GM19324 (cell line): ENCODE data around the gene NR2C2.
"Not testable (repeated sequence)": the region's sequence is repeated elsewhere in the genome, so short reads cannot be mapped to it uniquely, and the experiment has no call there.

Source experiments
- ATAC-seq: cut with Tn5 transposase; IDR thresholded peaks from one replicate; pipeline ENCODE4 v1.9.1; 2021; ENCODE audit warnings: mild to moderate bottlenecking, moderate library complexity; ENCODE audit not compliant: unreplicated experiment, low FRiP score

NR2C2 gene

GRCh38 chr3:14947100-14947885, at the start of gene NR2C2:
TSS of gene NR2C2 (plus strand) at chr3:14947583. CDS start at chr3:15003915, 56,332 bp downstream.
- ATAC-seq: peak; percentile 60

DNA sequence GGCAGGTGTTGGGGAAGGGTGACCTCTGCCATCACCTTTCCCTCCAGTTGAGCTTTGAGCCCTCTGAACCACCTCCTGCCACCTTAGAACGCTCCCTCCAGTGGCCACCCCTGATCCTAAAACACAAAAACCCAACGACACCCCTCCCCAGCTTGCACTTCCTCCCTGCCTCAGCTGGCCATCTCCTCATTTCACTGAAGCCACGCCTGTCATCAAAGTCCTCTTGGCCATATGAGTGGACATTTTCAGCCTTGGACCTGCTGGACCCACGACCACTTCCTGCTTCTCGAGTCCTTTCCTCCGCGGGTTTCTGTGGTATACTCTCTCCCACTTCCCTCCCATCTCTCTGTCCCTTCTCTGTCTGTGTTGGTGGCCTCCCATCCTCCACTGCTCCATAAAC, 48.5 kb upstream of the NR2C2 start:
- no peak for ATAC-seq

DNA sequence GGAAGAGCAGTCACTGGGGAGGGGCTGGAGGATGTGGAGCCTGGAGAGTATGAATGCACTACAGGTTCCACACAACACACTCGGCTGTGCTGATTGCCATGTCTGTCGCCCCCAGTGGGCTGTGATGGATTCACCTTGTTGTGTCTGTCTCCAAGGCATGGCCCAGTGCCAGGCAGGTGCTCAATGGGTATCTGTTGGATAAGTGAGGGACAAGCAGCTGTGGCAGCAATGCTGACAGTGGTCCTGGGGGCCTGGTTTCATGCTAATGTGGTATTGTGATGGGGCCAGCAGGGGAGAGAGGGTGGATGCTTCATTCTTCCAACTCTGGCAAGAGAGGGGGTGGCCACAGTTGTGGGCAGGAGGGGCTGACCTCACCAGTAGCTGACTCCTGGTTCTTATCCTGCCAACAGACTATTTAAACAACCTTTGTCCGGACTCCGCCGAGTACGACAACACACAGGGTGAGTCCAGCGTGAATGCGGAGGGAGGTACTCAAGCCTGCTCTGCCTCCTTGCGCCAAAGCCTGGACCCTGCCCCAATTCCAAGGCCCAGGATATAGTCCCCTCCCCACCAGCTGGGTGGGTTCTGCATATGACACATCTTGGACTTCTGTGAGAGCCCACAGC, 47.3 kb upstream of the NR2C2 start:
- ATAC-seq: no peak

DNA sequence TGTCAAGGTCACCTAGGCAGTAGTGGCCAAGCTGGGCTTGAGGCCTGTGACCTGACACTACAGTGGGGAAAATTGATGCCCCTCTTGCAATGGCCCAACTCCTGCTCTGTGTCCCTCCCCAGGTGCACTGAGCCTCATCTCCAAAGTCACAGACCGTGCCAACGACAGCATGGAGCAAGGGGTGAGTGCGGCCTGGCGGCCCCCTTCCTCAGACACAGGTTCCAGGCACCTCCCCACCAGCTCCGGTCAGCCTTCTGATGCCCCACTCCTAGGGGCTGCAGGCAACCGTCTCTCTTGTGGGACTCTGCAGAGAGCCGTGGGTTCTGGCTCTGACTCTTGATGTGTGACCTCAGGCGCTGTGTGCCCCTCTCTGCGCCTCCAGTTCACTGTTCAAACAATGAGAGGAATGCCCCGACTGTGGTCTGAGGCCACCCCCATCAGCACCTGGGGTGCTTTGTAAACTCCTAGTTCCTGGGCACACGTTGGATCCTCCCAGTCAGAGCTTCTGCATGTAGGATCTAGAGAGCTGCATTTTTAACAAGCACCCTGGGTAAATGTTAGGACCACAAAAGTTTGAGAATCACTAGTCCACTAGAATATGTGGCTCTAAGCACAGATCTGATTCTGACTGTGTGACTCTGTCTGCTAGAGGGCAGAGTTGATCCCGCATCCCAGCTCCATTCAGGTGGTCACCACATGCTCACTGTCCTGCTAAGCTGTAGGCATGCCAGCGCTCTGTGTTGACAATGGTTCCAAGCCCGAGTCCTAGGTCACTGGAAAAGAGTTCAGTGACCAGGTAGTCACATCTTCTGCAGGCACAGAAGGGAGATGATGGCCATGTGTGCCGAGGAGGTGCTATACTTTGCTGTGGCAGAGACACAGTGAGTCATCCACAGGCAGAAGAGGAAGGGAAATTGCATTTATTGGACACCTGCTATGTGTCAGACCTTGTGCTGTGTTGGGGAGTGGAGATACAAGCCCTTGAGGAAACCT, 46.2 kb upstream of the NR2C2 start:
- ATAC-seq: no peak

- ATAC-seq: no peak
Measured at GRCh38 chr3:14902719-14903118, 44.7 kb upstream of the NR2C2 start.

DNA sequence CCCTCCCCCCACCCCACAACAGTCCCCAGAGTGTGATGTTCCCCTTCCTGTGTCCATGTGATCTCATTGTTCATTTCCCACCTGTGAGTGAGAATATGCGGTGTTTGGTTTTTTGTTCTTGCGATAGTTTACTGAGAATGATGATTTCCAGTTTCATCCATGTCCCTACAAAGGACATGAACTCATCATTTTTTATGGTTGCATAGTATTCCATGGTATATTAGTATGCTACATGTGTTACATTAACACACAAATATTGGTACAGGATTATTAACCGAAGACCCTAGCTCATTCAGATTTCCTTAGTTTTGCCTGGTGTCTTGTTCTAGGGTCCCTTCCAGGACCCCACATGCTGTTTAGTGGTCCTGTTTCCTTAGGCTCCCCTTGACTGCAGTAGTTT, 43.9 kb upstream of the NR2C2 start:
- not testable (repeated sequence) for ATAC-seq

GRCh38 chr3:14905055-14905657, 42.2 kb upstream of the NR2C2 start:
- ATAC-seq: no peak

GRCh38 chr3:14906355-14906971, 40.9 kb upstream of the NR2C2 start:
- ATAC-seq: no peak

- no peak for ATAC-seq
Measured at GRCh38 chr3:14907043-14907966, 40.1 kb upstream of the NR2C2 start.

GRCh38 chr3:14909250-14909649, 38.1 kb upstream of the NR2C2 start:
- ATAC-seq: no peak

DNA sequence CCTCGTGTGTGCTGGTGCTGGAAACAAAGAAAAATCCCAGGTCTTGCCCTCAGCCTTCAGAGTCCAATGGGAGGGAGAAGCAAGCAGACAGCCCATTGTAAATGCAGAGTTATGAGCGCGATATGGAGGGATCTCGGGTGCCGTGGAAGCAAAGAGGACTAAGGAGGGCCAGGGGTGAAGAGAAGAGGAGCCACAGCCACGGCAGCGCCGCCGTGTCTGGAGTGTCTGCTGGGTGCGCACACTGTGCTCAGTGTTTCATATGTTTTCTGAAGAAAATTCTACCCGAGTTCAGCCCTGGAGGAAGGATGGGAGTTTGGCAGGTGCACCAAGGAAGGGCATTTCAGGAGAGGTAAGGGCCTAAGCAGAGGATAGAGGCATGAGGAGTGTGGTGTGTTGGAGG, 35.7 kb upstream of the NR2C2 start:
- no peak for ATAC-seq

DNA sequence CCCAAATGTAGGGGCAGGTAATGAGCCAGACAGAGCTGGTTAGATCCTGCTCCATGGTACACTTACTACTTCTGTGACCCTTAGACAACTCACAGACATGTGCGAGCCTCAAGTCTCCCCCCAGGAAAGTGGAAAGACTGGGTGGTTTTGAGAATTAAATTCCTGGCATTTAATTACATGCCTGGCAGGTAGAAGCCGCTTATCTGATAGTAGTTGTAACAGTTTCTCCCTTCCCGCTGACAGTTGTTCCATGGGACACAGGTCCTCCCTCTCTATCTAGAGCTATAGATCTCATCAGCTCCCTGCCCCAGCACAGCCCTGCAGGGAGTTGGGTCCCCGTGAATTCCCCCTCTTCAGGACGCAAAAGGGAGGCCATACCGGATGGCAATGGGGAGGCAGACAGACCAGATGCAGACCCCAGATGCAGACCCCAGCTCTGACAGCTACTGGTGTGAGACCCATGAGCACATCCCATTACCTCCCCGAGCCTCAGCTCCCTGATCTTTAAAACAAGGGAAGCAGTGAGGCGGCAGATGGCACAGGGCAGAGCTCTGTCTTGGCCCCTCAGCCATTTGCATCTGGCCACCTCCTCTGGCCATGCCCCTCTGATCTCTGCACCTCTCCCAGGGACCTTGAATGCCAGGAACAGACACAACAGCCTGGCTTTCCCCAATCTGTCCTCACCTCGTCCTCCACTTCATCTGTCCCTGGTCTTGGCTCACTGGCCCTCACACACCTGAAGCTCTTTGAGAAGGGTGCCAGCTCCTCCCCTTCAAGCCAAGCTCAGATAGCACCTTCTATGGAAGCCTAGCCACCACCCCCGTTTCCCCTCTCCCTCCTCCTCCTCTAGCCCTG, 34.1 kb upstream of the NR2C2 start:
- no peak for ATAC-seq

GRCh38 chr3:14913926-14914778, 33.2 kb upstream of the NR2C2 start:
- no peak for ATAC-seq

DNA sequence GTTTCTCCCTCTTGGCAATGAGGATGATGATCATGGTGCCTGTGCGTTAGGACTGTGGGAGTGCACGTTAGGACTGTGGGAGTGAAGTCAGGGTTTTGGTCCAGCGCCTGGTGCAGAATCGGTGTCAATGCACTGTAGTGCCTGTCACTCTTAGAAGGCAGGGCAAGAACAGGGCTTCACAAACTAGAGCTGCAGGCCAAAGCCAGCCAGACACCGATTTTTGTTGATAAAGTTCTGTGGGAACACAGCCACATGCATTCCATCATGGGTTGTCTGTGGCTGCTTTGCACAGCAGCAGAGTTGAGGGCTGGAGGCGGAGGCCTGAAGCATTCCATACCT, 32.6 kb upstream of the NR2C2 start:
- ATAC-seq: no peak

DNA sequence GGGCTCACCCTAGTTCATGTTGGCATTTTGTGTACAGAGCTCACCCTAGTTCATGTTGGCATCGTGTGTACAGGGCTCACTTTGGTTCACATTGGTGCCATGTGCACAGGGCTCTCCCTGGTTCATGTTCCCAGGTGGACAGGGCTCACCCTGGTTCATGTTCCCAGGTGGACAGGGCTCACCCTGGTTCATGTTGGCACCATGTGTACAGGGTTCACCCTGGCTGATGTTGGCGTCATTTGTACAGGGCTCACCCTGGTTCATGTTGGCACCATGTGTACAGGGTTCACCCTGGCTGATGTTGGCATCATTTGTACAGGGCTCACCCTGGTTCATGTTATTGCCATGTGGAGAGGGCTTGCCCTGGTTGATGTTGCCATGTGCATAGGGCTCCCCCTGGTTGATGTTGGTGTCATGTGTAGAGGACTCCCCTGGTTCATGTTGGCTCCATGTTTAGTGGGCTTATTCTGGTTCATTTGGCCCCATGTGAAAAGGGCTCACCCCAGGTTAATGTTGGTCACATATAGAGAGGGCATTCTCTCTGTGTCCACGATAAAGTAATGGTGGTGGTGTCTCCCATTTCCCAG, 31.7 kb upstream of the NR2C2 start:
- ATAC-seq: no peak

GRCh38 chr3:14918356-14918860, 29.0 kb upstream of the NR2C2 start:
- ATAC-seq: no peak

DNA sequence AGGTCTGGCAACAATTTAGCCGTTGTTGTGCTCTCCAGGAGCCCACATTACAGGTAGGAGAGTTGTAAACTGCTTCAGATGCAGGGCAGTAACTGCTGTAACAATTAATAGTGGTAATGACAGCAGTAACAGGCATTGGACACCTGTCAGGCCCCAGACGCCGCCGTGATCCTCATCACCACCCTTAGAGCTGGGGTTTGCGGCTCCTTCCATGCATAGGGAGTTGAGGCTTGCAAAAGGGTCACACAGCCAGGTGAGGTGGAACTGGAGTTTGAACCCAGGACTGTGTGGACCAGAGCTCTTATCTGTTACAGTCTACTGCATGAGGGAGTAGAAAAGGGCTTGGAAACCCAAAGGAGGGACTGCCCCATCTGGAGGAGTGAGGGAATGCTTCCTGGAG, 26.8 kb upstream of the NR2C2 start:
- ATAC-seq: no peak
